ENCODE data around the gene NADSYN1.

Gene NADSYN1

DNA sequence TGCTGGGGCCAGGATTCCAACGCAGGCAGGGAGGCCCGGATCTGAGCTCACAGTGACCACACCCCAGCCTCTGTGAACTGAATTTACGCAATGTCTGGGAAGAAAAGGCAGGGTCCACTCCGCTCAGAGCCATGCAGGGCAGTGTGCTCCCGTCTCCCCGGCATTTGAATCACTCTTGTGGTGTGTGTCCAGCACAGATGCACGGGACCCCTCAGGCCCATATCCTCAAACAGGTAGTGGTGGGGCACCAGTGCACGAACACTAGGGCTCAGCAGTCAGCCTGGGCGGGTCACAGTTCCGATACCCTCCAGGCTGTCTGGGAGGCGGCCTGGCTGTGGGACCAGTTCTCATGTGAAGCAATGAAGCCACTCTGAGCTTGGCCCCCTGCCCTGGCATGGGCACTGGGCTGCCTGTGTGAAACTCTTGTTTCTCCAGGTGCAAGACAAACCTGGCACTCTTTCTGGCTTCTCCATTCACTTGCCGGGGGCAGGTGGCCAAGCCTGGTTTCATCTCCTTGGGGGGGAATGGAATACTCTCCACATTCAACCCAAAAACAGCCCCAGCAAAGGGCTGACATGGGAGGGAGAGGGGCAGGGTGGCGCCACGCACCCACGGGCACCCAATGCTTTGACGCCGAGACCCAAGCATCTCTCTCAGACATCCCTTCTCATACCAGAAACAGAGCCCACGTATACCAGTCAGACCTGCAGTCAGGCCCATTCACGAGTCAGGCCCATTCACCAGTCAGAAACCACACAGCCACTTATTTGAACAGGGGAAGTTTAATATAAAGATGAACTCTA, 19.2 kb upstream of the NADSYN1 start:
- no peak for DNase-seq (ENCODE audit: low read depth, low spot score)

DNA sequence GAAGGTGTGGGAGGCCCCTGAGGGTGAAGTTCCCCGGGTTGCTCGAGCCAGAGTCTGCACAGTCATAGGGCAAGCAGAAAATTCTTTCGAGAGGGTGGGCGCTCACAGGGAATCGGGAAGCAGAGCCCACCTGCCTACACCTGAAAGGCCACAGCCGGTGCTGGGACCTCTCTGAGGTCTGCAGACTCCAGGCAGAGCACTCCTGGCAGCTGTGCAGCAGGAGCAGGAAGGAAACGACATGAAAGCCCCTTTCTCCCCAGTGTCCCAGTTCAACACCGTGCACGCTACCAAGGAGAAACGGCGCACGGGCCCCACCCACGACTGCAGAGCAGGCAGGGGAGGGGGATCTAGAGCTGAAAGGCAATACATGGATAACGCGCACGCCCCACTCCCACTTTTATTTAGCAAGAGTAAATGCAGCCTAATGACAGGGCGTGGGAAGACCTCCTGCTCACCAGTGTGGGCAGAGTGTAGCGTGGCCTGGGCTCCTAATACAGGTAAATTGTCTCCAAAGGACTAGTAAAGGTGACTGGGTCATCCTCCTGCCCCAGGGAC, 18.4 kb upstream of the NADSYN1 start:
- no peak for DNase-seq (ENCODE audit: low read depth, low spot score)

DNA sequence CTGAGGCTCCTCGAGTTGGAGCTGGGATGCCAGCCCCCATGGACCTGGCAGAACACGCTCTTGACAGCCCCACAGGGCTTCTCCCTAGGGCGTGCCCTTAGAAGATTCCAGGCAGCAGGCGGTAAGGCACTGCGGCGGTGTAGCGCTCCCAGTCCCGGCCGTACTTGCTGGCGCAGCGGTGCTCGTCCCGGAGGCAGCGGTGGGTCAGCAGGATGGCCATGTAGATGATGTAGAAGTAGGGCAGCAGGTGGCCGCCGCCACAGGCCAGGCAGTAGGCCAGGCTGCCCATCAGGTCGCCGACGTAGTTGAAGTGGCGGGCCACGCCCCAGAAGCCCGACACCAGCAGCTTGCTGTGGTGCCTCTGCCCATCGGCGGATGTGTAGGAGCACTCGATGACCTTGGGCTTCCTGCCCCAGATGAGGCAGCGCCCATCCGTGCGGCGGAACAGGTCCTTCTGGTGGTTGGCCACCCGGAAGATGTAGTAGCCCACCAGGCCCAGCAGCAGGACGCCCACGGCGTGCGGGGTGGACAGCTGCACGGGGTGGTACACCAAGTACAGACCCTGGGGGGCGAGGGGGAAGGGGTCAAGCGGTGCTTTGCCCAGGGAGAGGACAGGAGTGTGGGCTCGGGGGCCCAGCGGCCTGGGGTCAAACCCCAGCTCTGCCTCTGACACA, 17.6 kb upstream of the NADSYN1 start:
- DNase-seq (ENCODE audit: low read depth, low spot score), result no peak

GRCh38 chr11:71436861-71437260, 16.1 kb upstream of the NADSYN1 start:
- no peak for DNase-seq (ENCODE audit: low read depth, low spot score)

DNA sequence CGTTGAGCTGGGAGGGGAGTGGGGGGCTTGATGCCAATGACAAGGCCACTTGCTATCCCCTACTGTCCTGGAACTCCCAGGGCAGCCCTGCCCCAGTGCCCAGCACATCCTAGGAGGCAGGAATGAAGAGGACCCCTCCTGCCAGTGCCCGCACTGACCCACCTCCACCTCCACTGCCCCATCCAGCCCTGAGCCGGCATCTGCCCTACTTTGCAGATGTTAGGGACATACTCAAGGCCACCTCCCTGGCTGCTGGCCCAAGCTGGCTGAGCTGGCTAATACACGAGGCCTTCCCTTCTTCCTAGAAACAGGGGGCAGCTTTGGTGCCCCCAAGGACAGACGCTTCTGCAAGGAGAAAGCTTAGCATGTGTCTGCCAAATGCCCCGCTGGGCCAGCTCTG, 15.6 kb upstream of the NADSYN1 start:
- DNase-seq (ENCODE audit: low read depth, low spot score), result no peak

- DNase-seq (ENCODE audit: low read depth, low spot score), result no peak
Measured at GRCh38 chr11:71437879-71438278, 15.1 kb upstream of the NADSYN1 start.

GRCh38 chr11:71438650-71439049, 14.4 kb upstream of the NADSYN1 start:
- no peak for DNase-seq (ENCODE audit: low read depth, low spot score)

- no peak for DNase-seq (ENCODE audit: low read depth, low spot score)
Measured at GRCh38 chr11:71440021-71440755, 12.8 kb upstream of the NADSYN1 start.

- DNase-seq (ENCODE audit: low read depth, low spot score), result no peak
Measured at GRCh38 chr11:71441251-71441650, 11.8 kb upstream of the NADSYN1 start.

GRCh38 chr11:71442123-71442522, 10.9 kb upstream of the NADSYN1 start:
- no peak for DNase-seq (ENCODE audit: low read depth, low spot score)

GRCh38 chr11:71442880-71443279, 10.1 kb upstream of the NADSYN1 start:
- DNase-seq (ENCODE audit: low read depth, low spot score), result no peak

DNA sequence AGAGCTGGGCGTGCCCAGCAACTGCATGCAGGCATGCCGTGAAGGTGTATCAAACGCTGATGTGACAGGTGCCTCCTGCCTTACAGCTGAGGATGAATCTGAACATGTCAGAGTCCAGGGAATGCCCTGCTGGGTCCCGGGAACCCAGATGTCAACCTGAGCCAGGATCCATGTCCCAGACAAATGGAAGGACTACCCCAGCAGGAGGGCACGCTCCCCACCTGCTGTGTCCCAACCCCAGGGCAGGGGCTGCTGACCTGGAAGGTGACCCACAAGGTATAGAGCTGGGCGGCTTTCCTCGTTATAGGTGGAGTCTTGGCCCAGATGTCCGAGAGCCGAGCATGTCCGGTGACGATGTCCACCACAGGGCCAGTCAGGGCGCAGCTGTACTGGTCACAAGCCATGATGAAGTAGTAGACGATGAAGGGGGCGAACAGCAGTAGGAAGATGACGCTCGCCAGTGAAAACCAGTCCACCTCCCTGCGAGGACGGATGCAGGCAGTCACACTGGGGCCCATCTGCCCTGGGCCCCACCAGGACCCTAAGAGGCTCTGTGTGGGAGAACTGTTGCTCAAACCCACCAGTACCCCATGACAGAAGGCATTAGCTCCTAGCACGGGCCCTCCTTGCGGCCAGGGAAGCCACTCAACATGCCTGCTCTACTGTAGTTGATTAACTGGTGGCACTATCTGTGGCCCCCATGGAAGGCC, 9.1 kb upstream of the NADSYN1 start:
- DNase-seq (ENCODE audit: low read depth, low spot score), result no peak

DNA sequence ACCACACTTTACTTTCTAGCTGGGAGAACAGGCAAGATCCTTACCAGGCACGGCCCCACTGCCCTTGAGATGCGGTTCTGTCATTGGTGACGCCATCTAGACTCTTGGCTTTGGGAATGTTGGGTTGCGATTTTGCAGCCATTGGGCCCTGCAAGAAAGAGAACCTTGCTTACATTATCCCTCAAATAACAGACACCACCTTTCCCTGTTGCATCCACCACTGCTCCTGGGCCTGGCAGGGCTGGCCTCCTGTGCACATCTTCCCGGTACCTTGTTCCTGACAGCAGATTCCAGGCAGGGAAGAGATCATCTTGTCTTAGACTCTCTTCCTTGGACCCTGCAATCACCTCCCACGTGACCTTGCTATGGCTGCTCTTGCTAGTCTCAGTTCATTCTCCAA, 8.2 kb upstream of the NADSYN1 start:
- no peak for DNase-seq (ENCODE audit: low read depth, low spot score)

DNA sequence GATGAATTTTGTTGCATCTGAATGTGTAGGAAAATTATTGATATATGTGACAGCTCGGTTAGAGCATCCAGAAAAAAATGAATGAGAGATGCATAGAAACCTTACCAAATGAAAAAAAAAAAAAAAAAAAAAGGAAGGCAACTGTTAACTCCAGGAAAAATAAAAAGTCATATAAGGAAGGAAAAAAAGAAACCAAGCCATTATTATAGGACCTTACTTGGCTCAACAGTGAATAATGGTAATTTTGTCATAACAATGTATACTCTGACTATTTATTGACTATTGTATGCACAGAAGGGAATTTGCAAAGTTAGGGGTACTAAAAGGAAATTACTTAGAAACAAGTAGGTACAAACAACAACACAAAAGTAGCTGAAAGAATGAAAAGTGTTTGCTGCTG, 6.9 kb upstream of the NADSYN1 start:
- no peak for DNase-seq (ENCODE audit: low read depth, low spot score)

DNA sequence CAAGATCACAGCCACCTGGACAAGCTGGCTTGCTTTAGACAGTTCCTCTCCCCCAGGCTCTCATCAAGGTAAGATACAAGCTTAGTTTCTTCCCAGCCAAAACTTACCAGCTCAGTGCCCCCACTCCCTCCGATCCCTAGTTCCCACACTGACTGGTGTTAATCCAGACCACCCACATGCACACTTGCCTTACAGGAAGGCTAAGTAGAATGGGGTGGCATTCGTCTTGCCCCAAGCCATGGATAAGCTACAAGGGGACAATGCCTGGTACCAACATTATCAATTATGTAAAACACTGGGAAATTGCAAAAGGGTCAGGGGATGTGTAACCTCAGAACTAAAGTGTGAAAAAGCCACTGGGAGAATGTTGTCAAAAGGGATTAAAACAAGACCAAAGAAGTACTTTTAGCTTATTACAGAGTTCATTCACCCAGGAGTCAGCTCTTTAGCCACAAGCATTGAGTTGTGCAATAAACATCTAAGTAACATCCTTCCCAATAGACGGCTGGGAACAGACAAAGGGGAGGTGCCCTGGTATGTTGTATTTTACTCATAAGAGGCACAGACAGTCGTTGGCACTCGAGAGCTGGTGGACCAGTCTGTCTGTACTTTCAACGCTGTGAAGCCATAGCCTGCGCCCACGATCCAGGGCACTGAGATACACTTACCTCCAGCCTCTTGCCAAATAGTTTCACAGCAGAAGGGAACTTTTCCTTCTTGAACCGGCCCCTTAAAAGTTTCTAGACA, 5.9 kb upstream of the NADSYN1 start:
- no peak for DNase-seq (ENCODE audit: low read depth, low spot score)

GRCh38 chr11:71447791-71448256, 5.2 kb upstream of the NADSYN1 start:
- DNase-seq (ENCODE audit: low read depth, low spot score), result no peak

GRCh38 chr11:71448257-71449171, 4.5 kb upstream of the NADSYN1 start, which contains the start of gene DHCR7:
Gene DHCR7, minus strand, starts transcription at chr11:71448393. Its CDS starts 3,441 bp downstream, at chr11:71444952.
- peak; percentile 82 for DNase-seq (ENCODE audit: low read depth, low spot score)

DNA sequence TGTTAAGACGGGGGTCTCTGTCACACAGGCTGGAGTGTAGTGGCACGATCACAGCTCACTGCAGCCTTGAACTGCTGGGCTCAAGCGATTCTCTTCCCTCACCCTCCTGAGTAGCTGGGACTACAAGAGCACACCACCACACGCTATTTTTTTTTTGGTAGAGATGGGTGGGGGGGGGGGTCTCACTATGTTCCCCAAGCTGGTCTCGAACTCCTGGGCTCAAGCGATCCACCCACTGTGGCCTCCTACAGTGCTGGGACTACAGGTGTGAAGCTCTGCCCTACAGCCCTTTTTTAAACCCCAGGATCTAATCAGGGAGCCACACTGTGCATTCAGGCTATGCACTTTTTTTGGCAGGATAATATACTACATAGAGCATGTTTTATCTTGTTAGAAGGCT, 3.4 kb upstream of the NADSYN1 start:
- DNase-seq (ENCODE audit: low read depth, low spot score), result no peak

DNA sequence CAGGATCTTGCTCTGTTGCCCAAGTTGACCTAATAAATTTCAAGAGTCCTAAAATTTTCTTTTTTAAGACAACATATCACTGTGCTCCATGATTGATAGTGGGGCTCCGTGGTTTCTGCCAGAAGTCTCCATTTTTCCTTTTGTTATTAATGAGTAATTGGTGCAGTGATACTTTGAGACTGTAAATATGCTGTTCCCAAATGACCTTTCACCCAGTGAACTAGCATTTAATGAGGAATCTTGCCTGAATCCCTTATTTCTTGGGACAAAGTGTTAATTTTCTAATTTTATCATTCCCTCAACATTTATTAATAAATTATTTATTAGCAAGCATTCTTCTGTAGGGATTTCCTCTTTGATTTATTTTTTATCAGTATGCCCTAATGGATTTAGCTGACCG, 2.5 kb upstream of the NADSYN1 start:
- DNase-seq (ENCODE audit: low read depth, low spot score), result no peak

DNA sequence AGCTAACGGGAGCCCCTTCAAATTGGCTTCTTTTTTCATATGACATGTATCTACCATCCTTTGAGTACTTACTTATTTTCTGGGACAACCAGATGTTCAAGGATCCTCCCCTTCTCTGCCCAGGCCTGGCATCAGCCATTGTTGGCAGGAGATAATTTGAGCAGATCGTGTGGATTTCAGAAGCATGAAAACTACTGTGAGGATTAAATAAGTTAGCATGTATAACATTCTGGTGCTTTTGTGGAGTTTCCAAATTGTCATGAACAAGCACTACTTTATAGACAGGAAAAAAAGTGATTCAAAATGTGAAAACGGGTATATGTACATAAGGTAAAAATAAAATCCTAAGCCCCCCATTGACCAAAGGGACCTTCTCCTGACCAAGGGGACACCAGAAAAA, 2.1 kb upstream of the NADSYN1 start:
- no peak for DNase-seq (ENCODE audit: low read depth, low spot score)

Measured in iPS DF 19.7 (cell line).